HG03521 (cell line): Measurements from ENCODE around the gene UBE2L3.
"Not testable (repeated sequence)": the region's sequence is repeated elsewhere in the genome, so short reads cannot be mapped to it uniquely, and the experiment has no call there.

Experiments
- ATAC-seq: cut with Tn5 transposase; IDR thresholded peaks from one replicate; pipeline ENCODE4 v1.9.1; 2021; ENCODE audit warnings: mild to moderate bottlenecking, moderate library complexity; ENCODE audit not compliant: unreplicated experiment

The UBE2L3 gene

GRCh38 chr22:21567456-21568346 is at the start of gene UBE2L3:
Gene UBE2L3 (plus strand): TSS chr22:21567714. CDS start chr22:21567745, 31 bp downstream.
- ATAC-seq, result peak; percentile 72

- ATAC-seq, result not testable (repeated sequence)
Observed at GRCh38 chr22:21526705-21527500, 40.6 kb upstream of the UBE2L3 start.

- ATAC-seq, result not testable (repeated sequence)
Observed at GRCh38 chr22:21531525-21531924, 36.0 kb upstream of the UBE2L3 start.

- not testable (repeated sequence) for ATAC-seq
Observed at GRCh38 chr22:21532863-21533648, 34.5 kb upstream of the UBE2L3 start.

- ATAC-seq, result not testable (repeated sequence)
Observed at GRCh38 chr22:21539862-21540261, 27.7 kb upstream of the UBE2L3 start.

GRCh38 chr22:21544432-21545322 is 22.8 kb upstream of the UBE2L3 start:
- not testable (repeated sequence) for ATAC-seq

DNA sequence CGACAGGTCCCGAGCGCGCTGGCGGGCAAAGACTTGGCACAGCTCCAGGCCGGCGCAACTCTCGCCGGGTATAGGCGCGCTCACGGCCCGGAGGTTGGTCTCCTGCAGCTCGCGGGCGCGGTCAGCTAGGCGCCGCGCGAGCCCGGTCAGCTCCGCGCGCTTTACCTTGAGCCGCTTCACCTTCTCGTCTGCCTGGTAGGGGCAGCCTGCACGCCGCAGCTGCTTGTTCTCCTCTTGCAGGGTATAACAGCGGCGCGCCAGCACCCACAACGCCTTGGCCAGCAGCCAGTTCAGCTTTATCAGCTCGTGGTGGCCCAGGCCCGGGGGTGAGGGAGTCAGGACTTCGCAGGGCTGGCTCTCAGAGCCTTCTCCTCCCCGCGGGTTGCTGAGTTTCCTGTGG is 18.0 kb upstream of the UBE2L3 start:
- not testable (repeated sequence) for ATAC-seq

DNA sequence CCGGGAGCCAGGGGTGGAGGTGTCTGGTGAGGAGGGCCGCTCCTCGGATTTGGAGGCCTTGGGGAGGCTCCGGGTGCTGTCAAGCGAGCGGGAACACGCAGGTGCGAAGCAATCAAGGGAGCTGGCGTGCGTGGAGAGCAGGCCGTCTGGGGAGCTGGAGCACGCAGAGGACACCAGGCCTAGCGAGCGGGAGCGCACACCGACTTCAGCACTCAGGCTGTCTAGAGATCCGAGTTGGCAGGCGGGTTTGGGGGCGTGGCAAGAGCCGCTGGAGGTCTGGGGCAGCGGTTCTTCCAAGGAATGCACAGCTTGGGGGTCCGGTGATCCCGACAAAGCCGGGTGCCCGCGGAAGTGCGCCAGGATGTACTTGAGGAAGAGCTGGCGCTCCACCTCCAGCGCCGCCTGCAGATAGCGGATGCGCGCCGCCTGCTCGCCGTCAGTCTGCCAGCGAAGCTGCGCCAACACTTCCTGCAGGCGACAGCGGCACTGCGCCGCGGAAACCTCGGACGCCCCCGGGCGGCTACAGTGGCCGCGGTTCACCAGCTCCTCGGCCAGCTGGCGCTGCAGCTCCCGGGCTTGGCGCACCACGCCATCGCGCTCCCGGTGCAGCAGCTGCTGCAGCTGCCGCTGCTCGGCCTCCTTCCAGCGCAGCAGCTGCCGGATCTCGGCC is 17.4 kb upstream of the UBE2L3 start:
- peak; percentile 68 for ATAC-seq

DNA sequence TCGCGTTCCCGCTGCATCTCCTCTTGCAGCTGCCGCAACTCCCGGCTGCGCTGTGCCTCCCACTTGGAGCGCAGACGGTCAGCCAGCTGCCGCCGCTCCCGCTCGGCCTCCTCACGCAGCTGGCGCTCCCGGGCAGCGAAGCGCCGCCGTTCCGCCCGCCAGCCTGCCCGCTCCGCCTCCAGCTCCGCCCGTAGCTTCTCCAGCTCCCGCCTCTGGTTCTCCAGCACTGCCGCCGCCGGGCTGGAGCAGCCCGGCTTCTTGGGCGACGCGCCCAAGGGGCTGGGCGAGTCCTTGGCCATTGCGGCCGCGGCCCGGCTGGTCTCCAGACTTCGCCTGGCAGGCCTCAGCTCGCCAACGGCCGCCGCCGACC is 16.9 kb upstream of the UBE2L3 start:
- ATAC-seq, result not testable (repeated sequence)

- ATAC-seq, result not testable (repeated sequence)
Observed at GRCh38 chr22:21551361-21551760, 16.2 kb upstream of the UBE2L3 start, which contains the start of gene RIMBP3C. Gene RIMBP3C (minus strand): TSS chr22:21551461. CDS start chr22:21550976, 485 bp downstream.

DNA sequence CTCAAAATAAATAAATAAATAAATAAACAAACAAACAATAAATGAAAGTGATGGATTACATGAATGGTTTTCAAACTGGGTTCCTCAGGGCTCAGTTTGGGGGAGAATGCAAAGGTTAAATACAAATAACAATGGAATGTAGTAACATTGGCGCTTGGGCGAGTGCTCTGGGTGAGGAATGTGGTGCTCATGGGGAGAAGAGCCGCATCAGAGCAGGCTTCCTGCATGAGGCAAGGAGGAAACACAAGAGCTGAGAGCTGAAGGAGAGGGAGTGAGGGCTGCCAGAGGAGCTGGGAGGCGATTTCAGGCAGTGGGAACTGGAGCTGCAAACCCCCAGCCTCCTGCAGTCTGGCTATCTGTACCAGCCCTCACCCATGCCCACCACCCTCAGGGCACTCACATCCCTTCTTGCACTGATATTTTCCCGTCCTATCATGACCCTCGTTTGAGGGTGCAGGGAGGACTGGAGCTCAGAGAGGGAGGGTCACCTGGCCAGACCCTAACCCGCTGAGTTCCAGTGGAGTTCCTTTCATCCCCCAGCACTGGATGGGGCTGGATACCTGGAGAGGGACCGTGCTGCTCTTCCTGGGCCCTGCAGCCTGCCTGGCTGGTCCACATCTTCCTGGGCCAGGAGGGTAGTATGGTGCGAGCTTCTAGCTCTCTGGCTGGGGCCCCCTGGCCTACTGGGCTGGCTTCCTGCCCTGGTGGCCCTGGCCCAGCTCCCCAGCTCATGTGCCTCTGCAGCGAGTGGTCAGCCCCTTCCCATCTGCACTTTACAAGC is 8.0 kb upstream of the UBE2L3 start:
- ATAC-seq, result not testable (repeated sequence)

DNA sequence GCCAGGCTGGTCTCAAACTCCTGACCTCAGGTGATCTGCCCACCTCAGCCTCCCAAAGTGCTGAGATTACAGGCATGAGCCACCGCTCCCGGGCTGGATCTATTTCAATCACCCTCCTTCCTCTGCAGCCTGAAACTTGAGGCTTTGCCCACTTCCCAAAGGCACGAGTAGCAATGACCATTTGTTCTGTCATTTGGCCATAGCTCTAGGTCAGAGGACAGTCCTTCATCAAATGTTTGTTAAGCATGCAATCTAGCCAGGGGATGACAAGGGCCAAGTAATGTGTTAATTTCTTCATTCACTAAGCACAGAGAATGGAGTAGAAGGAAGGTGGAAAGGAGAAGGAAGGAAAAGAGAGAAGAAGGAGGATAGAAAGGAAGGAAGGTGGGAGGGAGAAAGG is 6.9 kb upstream of the UBE2L3 start:
- not testable (repeated sequence) for ATAC-seq

DNA sequence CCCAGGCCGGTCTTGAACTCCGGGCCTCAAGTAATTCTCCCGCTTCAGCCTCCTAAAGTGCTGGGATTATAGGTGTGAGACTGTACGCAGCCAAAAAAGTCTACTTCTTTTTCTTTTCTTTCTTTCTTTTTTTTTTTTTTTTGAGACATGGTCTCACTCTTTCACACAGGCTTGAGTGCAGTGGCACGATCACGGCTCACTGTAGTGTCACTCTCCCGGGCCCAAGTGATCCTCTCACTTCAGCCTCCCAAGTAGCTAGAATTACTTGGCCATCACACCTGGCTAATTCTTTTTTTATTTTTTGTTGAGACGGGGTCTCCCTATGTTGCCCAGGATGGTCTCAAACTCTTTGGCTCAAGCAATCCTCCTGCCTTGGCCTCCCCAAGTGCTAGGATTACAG is 3.6 kb upstream of the UBE2L3 start:
- no peak for ATAC-seq

DNA sequence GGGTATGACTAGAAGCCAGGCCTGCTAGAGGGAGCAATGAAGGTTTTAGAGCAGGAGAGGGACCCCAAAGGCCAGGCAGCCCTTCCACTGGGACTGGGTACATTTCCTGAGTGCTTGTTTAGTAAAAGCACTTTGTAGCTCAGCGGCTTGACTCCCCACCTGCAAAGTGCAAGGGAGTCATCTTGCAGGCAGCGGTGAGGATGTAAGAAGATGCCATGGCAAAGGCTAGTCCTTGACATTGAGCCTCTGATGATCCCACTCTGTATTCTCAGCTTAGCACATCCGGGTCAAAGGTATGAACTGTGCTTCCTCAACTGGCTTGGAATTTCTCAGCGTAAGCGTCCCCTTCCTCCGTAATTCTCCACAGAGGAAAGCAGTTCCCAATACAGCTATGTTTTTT is 3.1 kb upstream of the UBE2L3 start:
- no peak for ATAC-seq

GRCh38 chr22:21568347-21569075 is 997 bp downstream of the UBE2L3 start:
- ATAC-seq, result no peak

DNA sequence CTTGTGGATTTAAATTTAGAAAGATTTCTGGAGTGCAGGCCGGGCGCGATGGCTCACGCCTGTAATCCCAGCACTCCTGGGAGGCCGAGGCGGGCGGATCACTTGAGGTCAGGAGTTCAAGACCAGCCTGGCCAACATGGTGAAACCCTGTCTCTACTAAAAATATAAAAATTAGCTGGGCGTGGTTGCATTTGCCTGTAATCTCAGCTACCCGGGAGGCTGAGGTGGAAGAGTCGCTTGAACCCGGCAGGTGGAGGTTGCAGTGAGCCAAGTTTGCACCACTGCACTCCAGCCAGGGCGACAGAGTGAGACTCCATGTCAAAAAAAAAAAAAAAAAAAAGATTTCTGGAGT is 1.5 kb downstream of the UBE2L3 start:
- not testable (repeated sequence) for ATAC-seq

DNA sequence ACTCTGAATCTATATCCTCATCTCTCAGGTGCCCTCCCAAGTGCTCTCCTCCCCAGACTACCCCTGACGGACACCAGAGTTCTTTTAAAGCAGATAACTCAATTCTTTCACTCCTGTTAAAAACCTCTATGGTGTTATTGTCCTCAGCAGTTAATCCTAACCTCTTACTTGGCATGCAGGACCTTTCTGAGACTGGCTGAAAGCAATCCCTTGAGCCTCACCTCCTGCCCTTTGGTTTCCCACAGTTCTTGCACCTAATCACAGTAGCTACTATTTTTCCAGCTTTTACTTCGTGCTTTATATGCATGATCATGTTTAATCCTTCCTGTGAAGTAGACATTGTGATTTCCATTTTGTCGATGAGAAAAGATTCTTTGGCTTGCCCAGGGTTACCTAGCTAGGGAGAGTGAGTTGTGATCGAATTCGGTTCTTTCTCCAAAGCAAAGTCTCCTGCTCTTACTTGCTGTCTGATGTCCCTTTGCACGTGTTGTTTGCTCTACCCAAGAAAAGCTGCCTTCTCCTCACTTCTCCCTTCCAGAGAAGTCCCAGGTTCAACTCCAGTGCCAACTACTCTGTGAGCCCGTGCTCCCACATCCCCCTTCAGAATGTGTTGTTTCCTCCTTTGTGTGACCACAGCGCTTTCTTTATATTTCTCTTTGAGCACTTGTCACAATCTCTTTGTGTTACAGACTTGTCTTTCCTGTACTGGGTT is 2.1 kb downstream of the UBE2L3 start:
- ATAC-seq, result no peak
